Progenitor cell of endocrine pancreas (in vitro differentiated cells): ENCODE data around the gene DSTN. TPM values are rescaled to one million over a fixed set of nuclear protein-coding genes. Genes with fewer than 3 reads are reported as not detected.

Source experiments
- DNase-seq: peaks from one replicate; pipeline ENCODE4 v3.0.0; 2021; ENCODE audit warnings: low spot score; ENCODE audit not compliant: unreplicated experiment
- H3K27ac Mint-ChIP-seq: 2 replicates; pipeline ENCODE4 v1.8.0; 2021; ENCODE audit warnings: mild to moderate bottlenecking, moderate library complexity, mixed read lengths
- H3K27me3 Mint-ChIP-seq: 2 replicates; pipeline ENCODE4 v1.8.0; 2021; ENCODE audit warnings: mixed read lengths
- H3K36me3 Mint-ChIP-seq: 2 replicates; pipeline ENCODE4 v1.8.0; 2022; ENCODE audit warnings: mixed read lengths; ENCODE audit not compliant: insufficient read depth
- H3K4me1 Mint-ChIP-seq: 2 replicates; pipeline ENCODE4 v1.8.0; 2021; ENCODE audit warnings: low read depth, mixed read lengths
- H3K4me3 Mint-ChIP-seq: 2 replicates; pipeline ENCODE4 v1.8.0; 2021; ENCODE audit warnings: low read depth, mild to moderate bottlenecking, moderate library complexity, mixed read lengths
- H3K9me3 Mint-ChIP-seq: 2 replicates; pipeline ENCODE4 v1.8.0; 2021; ENCODE audit warnings: low read depth, mixed read lengths
- CTCF ChIP-seq: fragments of 200-600 bp; sonication (generic); IDR thresholded peaks from one replicate; pipeline ENCODE4 v1.5.0; 2021; ENCODE audit warnings: antibody characterized with exemption, mild to moderate bottlenecking; ENCODE audit not compliant: unreplicated experiment
- total RNA-seq: library from RNA; stranded (reverse); gene quantifications from 2 replicates; pipeline ENCODE4 v1.2.1, GENCODE V29; 2021

Gene DSTN
- total RNA-seq, 1 donor from 2014 or later = 201 TPM

- no peak for DNase-seq
- Mint-ChIP-seq H3K36me3 (peaks cover 18% of the 10 kb centered on the region), H3K9me3 (no peaks in the 10 kb centered on the region), H3K27ac (peak overlapping the region; percentile 92), H3K4me3 (no peak overlapping the region), H3K4me1 (peaks cover 25% of the 10 kb centered on the region), H3K27me3 (no peaks in the 10 kb centered on the region)
- no peak for TF ChIP-seq CTCF
Observed at GRCh38 chr20:17605131-17605660, 35.3 kb downstream of the DSTN start.

- Mint-ChIP-seq H3K9me3 (no peaks in the 10 kb centered on the region), H3K27me3 (no peaks in the 10 kb centered on the region), H3K27ac (peak overlapping the region; percentile 92), H3K36me3 (peaks cover 15% of the 10 kb centered on the region), H3K4me1 (peaks cover 25% of the 10 kb centered on the region), H3K4me3 (no peak overlapping the region)
- no peak for DNase-seq
- no peak for TF ChIP-seq CTCF
Observed at GRCh38 chr20:17606001-17606400, 36.1 kb downstream of the DSTN start.

- Mint-ChIP-seq H3K9me3 (no peaks in the 10 kb centered on the region), H3K27me3 (no peaks in the 10 kb centered on the region), H3K4me3 (no peak overlapping the region), H3K4me1 (peaks cover 19% of the 10 kb centered on the region), H3K27ac (peak overlapping the region; percentile 54), H3K36me3 (peaks cover 12% of the 10 kb centered on the region)
- no peak for DNase-seq
- no peak for TF ChIP-seq CTCF
Observed at GRCh38 chr20:17608701-17609497, 39.0 kb downstream of the DSTN start.

GRCh38 chr20:17609811-17610377, 40.0 kb downstream of the DSTN start:
- Mint-ChIP-seq H3K4me3 (no peak overlapping the region), H3K4me1 (peaks cover 15% of the 10 kb centered on the region), H3K27me3 (no peaks in the 10 kb centered on the region), H3K27ac (peak overlapping the region; percentile 83), H3K36me3 (peaks cover 15% of the 10 kb centered on the region), H3K9me3 (no peaks in the 10 kb centered on the region)
- DNase-seq = no peak
- no peak for TF ChIP-seq CTCF

GRCh38 chr20:17610566-17611289, 40.9 kb downstream of the DSTN start:
- peaks cover 8% of the 10 kb centered on the region for H3K4me1 Mint-ChIP-seq
- DNase-seq = no peak
- no peaks in the 10 kb centered on the region for H3K9me3 Mint-ChIP-seq
- no peak for TF ChIP-seq CTCF
- no peaks in the 10 kb centered on the region for H3K27me3 Mint-ChIP-seq
- H3K4me3 Mint-ChIP-seq = no peak overlapping the region
- peaks cover 14% of the 10 kb centered on the region for H3K36me3 Mint-ChIP-seq
- H3K27ac Mint-ChIP-seq = no peak overlapping the region
